ENCODE measurements around the gene SUSD2.
A peak's percentile ranks its signal among the peaks of the same experiment; 100 is the strongest.

The SUSD2 gene

GRCh38 chr22:24154826-24155225 lies 26.5 kb upstream of the SUSD2 start:
- H3K27me3 ChIP-seq (ENCODE audit: insufficient read depth, low read length), result no peaks in the 10 kb centered on the region
- H3K4me1 ChIP-seq (ENCODE audit: control insufficient read depth, insufficient read depth, low read length, unreplicated experiment), result peaks cover 22% of the 10 kb centered on the region
- H3K4me3 ChIP-seq (ENCODE audit: low read depth, low read length), result no peak overlapping the region
- peaks cover 3% of the 10 kb centered on the region for H3K79me2 ChIP-seq (ENCODE audit: control insufficient read depth, insufficient read depth, low read length, unreplicated experiment)
- H2AFZ ChIP-seq (ENCODE audit: low read length, unreplicated experiment), result no peak overlapping the region
- no peaks in the 10 kb centered on the region for H3K36me3 ChIP-seq (ENCODE audit: insufficient read depth, low read length)
- H3K27ac ChIP-seq (ENCODE audit: low read depth, low read length), result no peak overlapping the region

GRCh38 chr22:24155627-24156140 lies 25.6 kb upstream of the SUSD2 start:
- no peaks in the 10 kb centered on the region for H3K27me3 ChIP-seq (ENCODE audit: insufficient read depth, low read length)
- no peak overlapping the region for H2AFZ ChIP-seq (ENCODE audit: low read length, unreplicated experiment)
- H3K36me3 ChIP-seq (ENCODE audit: insufficient read depth, low read length), result no peaks in the 10 kb centered on the region
- H3K79me2 ChIP-seq (ENCODE audit: control insufficient read depth, insufficient read depth, low read length, unreplicated experiment), result peaks cover 3% of the 10 kb centered on the region
- peak overlapping the region; percentile 94 for H3K4me3 ChIP-seq (ENCODE audit: low read depth, low read length)
- H3K4me1 ChIP-seq (ENCODE audit: control insufficient read depth, insufficient read depth, low read length, unreplicated experiment), result peaks cover 22% of the 10 kb centered on the region
- H3K27ac ChIP-seq (ENCODE audit: low read depth, low read length), result no peak overlapping the region; the same call in 1 of the 2 replicates

- Histone ChIP-seq H3K36me3 (ENCODE audit: insufficient read depth, low read length) (no peaks in the 10 kb centered on the region), H3K4me1 (ENCODE audit: control insufficient read depth, insufficient read depth, low read length, unreplicated experiment) (peaks cover 22% of the 10 kb centered on the region), H3K27ac (ENCODE audit: low read depth, low read length) (no peak overlapping the region; the same call in 1 of the 2 replicates), H3K79me2 (ENCODE audit: control insufficient read depth, insufficient read depth, low read length, unreplicated experiment) (peaks cover 3% of the 10 kb centered on the region), H3K4me3 (ENCODE audit: low read depth, low read length) (peak overlapping the region; percentile 94), H3K27me3 (ENCODE audit: insufficient read depth, low read length) (no peaks in the 10 kb centered on the region), H2AFZ (ENCODE audit: low read length, unreplicated experiment) (no peak overlapping the region)
Observed at GRCh38 chr22:24156141-24156912, 25.0 kb upstream of the SUSD2 start.

- no peaks in the 10 kb centered on the region for H3K36me3 ChIP-seq (ENCODE audit: insufficient read depth, low read length)
- H3K27me3 ChIP-seq (ENCODE audit: insufficient read depth, low read length), result no peaks in the 10 kb centered on the region
- H3K79me2 ChIP-seq (ENCODE audit: control insufficient read depth, insufficient read depth, low read length, unreplicated experiment), result peaks cover 3% of the 10 kb centered on the region
- peak overlapping the region; percentile 94 for H3K4me3 ChIP-seq (ENCODE audit: low read depth, low read length)
- H3K27ac ChIP-seq (ENCODE audit: low read depth, low read length), result no peak overlapping the region
- no peak overlapping the region for H2AFZ ChIP-seq (ENCODE audit: low read length, unreplicated experiment)
- H3K4me1 ChIP-seq (ENCODE audit: control insufficient read depth, insufficient read depth, low read length, unreplicated experiment), result peaks cover 22% of the 10 kb centered on the region
Observed at GRCh38 chr22:24156913-24157821, 24.1 kb upstream of the SUSD2 start.

- no peak overlapping the region for H2AFZ ChIP-seq (ENCODE audit: low read length, unreplicated experiment)
- H3K27ac ChIP-seq (ENCODE audit: low read depth, low read length), result no peak overlapping the region
- no peak overlapping the region for H3K4me3 ChIP-seq (ENCODE audit: low read depth, low read length)
- H3K27me3 ChIP-seq (ENCODE audit: insufficient read depth, low read length), result no peaks in the 10 kb centered on the region
- H3K4me1 ChIP-seq (ENCODE audit: control insufficient read depth, insufficient read depth, low read length, unreplicated experiment), result peaks cover 22% of the 10 kb centered on the region
- H3K79me2 ChIP-seq (ENCODE audit: control insufficient read depth, insufficient read depth, low read length, unreplicated experiment), result peaks cover 3% of the 10 kb centered on the region
- no peaks in the 10 kb centered on the region for H3K36me3 ChIP-seq (ENCODE audit: insufficient read depth, low read length)
Observed at GRCh38 chr22:24157822-24158135, 23.5 kb upstream of the SUSD2 start.

GRCh38 chr22:24159650-24160049 lies 21.6 kb upstream of the SUSD2 start:
- H3K36me3 ChIP-seq (ENCODE audit: insufficient read depth, low read length), result no peaks in the 10 kb centered on the region
- peaks cover 3% of the 10 kb centered on the region for H3K79me2 ChIP-seq (ENCODE audit: control insufficient read depth, insufficient read depth, low read length, unreplicated experiment)
- peaks cover 16% of the 10 kb centered on the region for H3K4me1 ChIP-seq (ENCODE audit: control insufficient read depth, insufficient read depth, low read length, unreplicated experiment)
- H3K4me3 ChIP-seq (ENCODE audit: low read depth, low read length), result no peak overlapping the region
- H2AFZ ChIP-seq (ENCODE audit: low read length, unreplicated experiment), result no peak overlapping the region
- H3K27me3 ChIP-seq (ENCODE audit: insufficient read depth, low read length), result no peaks in the 10 kb centered on the region
- no peak overlapping the region for H3K27ac ChIP-seq (ENCODE audit: low read depth, low read length)

- H3K36me3 ChIP-seq (ENCODE audit: insufficient read depth, low read length), result no peaks in the 10 kb centered on the region
- no peak overlapping the region for H3K27ac ChIP-seq (ENCODE audit: low read depth, low read length)
- H3K4me1 ChIP-seq (ENCODE audit: control insufficient read depth, insufficient read depth, low read length, unreplicated experiment), result peaks cover 12% of the 10 kb centered on the region
- H2AFZ ChIP-seq (ENCODE audit: low read length, unreplicated experiment), result no peak overlapping the region
- no peak overlapping the region for H3K4me3 ChIP-seq (ENCODE audit: low read depth, low read length)
- peaks cover 3% of the 10 kb centered on the region for H3K79me2 ChIP-seq (ENCODE audit: control insufficient read depth, insufficient read depth, low read length, unreplicated experiment)
- no peaks in the 10 kb centered on the region for H3K27me3 ChIP-seq (ENCODE audit: insufficient read depth, low read length)
Observed at GRCh38 chr22:24160546-24160945, 20.7 kb upstream of the SUSD2 start.

- Histone ChIP-seq H3K27me3 (ENCODE audit: insufficient read depth, low read length) (no peaks in the 10 kb centered on the region), H2AFZ (ENCODE audit: low read length, unreplicated experiment) (no peak overlapping the region), H3K4me1 (ENCODE audit: control insufficient read depth, insufficient read depth, low read length, unreplicated experiment) (peaks cover 12% of the 10 kb centered on the region), H3K36me3 (ENCODE audit: insufficient read depth, low read length) (no peaks in the 10 kb centered on the region), H3K79me2 (ENCODE audit: control insufficient read depth, insufficient read depth, low read length, unreplicated experiment) (peaks cover 3% of the 10 kb centered on the region), H3K27ac (ENCODE audit: low read depth, low read length) (no peak overlapping the region), H3K4me3 (ENCODE audit: low read depth, low read length) (no peak overlapping the region)
Observed at GRCh38 chr22:24161485-24161884, 19.8 kb upstream of the SUSD2 start.

GRCh38 chr22:24161909-24162308 lies 19.4 kb upstream of the SUSD2 start:
- Histone ChIP-seq H3K27me3 (ENCODE audit: insufficient read depth, low read length) (no peaks in the 10 kb centered on the region), H3K36me3 (ENCODE audit: insufficient read depth, low read length) (no peaks in the 10 kb centered on the region), H3K4me1 (ENCODE audit: control insufficient read depth, insufficient read depth, low read length, unreplicated experiment) (peaks cover 12% of the 10 kb centered on the region), H3K4me3 (ENCODE audit: low read depth, low read length) (no peak overlapping the region), H3K27ac (ENCODE audit: low read depth, low read length) (no peak overlapping the region), H2AFZ (ENCODE audit: low read length, unreplicated experiment) (no peak overlapping the region), H3K79me2 (ENCODE audit: control insufficient read depth, insufficient read depth, low read length, unreplicated experiment) (peaks cover 3% of the 10 kb centered on the region)

- no peak overlapping the region for H3K4me3 ChIP-seq (ENCODE audit: low read depth, low read length)
- H3K79me2 ChIP-seq (ENCODE audit: control insufficient read depth, insufficient read depth, low read length, unreplicated experiment), result peaks cover 3% of the 10 kb centered on the region
- no peak overlapping the region for H3K27ac ChIP-seq (ENCODE audit: low read depth, low read length)
- H3K4me1 ChIP-seq (ENCODE audit: control insufficient read depth, insufficient read depth, low read length, unreplicated experiment), result peaks cover 7% of the 10 kb centered on the region
- no peaks in the 10 kb centered on the region for H3K36me3 ChIP-seq (ENCODE audit: insufficient read depth, low read length)
- H3K27me3 ChIP-seq (ENCODE audit: insufficient read depth, low read length), result no peaks in the 10 kb centered on the region
- H2AFZ ChIP-seq (ENCODE audit: low read length, unreplicated experiment), result no peak overlapping the region
Observed at GRCh38 chr22:24162436-24162835, 18.9 kb upstream of the SUSD2 start.

Measured in ACC112 (cell line).